Endothelial cell of umbilical vein (primary cell): ENCODE measurements around the gene CPB1. TPM values are rescaled to one million over a fixed set of nuclear protein-coding genes. Genes with fewer than 3 reads are reported as not detected.

Source experiments
- BruUV-seq: library from RNA; stranded (reverse); fragments of 400-500 nt; replicated peaks from 2 replicates; lab custom pipeline; 2021; lab: Mats Ljungman, UMichigan
- CTCF ChIA-PET: fragments of 300-600, 350-600 bp; sonication (Branson Sonifier 250); formaldehyde crosslinking; loops from one replicate; lab custom pipeline; 2021; ENCODE audit warnings: antibody characterized with exemption, inconsistent platforms; lab: Charles Lee
- POLR2A ChIA-PET: fragments of 300-600, 350-600 bp; sonication (Branson Sonifier 250); formaldehyde crosslinking; loops from one replicate; lab custom pipeline; 2021; ENCODE audit warnings: antibody characterized with exemption, inconsistent platforms; lab: Charles Lee
- DNase-seq: peaks from one replicate; pipeline ENCODE4 v3.0.0-alpha.2; 2011; ENCODE audit warnings: low read depth, low spot score
- FAIRE-seq: peaks from 2 replicates; lab custom pipeline; 2011; peaks lifted over from hg19 to GRCh38; lab: Jason Lieb, UNC
- H2AFZ ChIP-seq: 2 replicates; pipeline ENCODE4 v1.6.0; 2012; ENCODE audit warnings: low read depth, low read length, control low read depth, inconsistent platforms
- H3K27ac ChIP-seq: 2 replicates; pipeline ENCODE4 v1.5.1; 2011; ENCODE audit warnings: low read depth, mild to moderate bottlenecking, control low read depth, low read length, moderate library complexity; ENCODE audit not compliant: insufficient read depth
- H3K27me3 ChIP-seq, 2 experiments: 2 replicates each; pipeline versions ENCODE4 v1.6.0 to v1.6.1; 2011; ENCODE audit warnings: low read length in 2 of 2, mixed read lengths in 1 of 2; ENCODE audit not compliant: control insufficient read depth in 2 of 2, insufficient read depth in 2 of 2
- H3K36me3 ChIP-seq, 2 experiments: 2 replicates in 1 of 2; 3 replicates in 1 of 2; pipeline ENCODE4 v1.5.1; 2011; ENCODE audit warnings: low read length in 2 of 2, mild to moderate bottlenecking in 1 of 2, moderate library complexity in 1 of 2; ENCODE audit not compliant: control insufficient read depth in 2 of 2, insufficient read depth in 2 of 2; ENCODE audit errors: extremely low read depth in 1 of 2
- H3K4me1 ChIP-seq: 3 replicates; pipeline ENCODE4 v1.5.1; 2011; ENCODE audit warnings: mild to moderate bottlenecking, low read length; ENCODE audit not compliant: control insufficient read depth, insufficient read depth; ENCODE audit errors: extremely low read depth
- H3K4me2 ChIP-seq: 2 replicates; pipeline ENCODE4 v1.6.1; 2011; ENCODE audit warnings: low read length, control low read depth, mixed read lengths; ENCODE audit not compliant: insufficient read depth
- H3K4me3 ChIP-seq, 3 experiments: fragments of 200-600 bp in 1 of 3; sonication (generic), shearing (Covaris generic) in 1 of 3; replicated peaks in 1 of 3; 2 replicates each; pipeline ENCODE4 v1.5.1; 2011 to 2016; ENCODE audit warnings: control low read depth in 3 of 3, low read length in 3 of 3, mild to moderate bottlenecking in 2 of 3, inconsistent platforms in 1 of 3, low read depth in 1 of 3, moderate library complexity in 1 of 3; ENCODE audit not compliant: insufficient read depth in 1 of 3
- H3K79me2 ChIP-seq: 2 replicates; pipeline ENCODE4 v1.6.0; 2012; ENCODE audit warnings: low read length, inconsistent platforms; ENCODE audit not compliant: control insufficient read depth, insufficient read depth
- H3K9ac ChIP-seq: replicated peaks from 2 replicates; pipeline ENCODE3; 2011; ENCODE audit warnings: low read length, control low read depth; ENCODE audit not compliant: insufficient read depth; ENCODE audit errors: extremely low read depth
- H3K9me1 ChIP-seq: replicated peaks from 3 replicates; pipeline ENCODE4 v1.6.0; 2011; ENCODE audit warnings: mild to moderate bottlenecking, low read length; ENCODE audit not compliant: control insufficient read depth, insufficient read depth; ENCODE audit errors: extremely low read depth
- H3K9me3 ChIP-seq: replicated peaks from 2 replicates; pipeline ENCODE4 v1.5.1; 2012; ENCODE audit warnings: low read length, inconsistent platforms; ENCODE audit not compliant: control insufficient read depth, insufficient read depth
- H4K20me1 ChIP-seq: replicated peaks from 2 replicates; pipeline ENCODE3; 2011; ENCODE audit warnings: mild to moderate bottlenecking, low read length; ENCODE audit not compliant: control insufficient read depth, insufficient read depth; ENCODE audit errors: extremely low read depth
- CTCF ChIP-seq, 2 donors: IDR thresholded peaks; 1 replicate in 1 of 2; 2 replicates in 1 of 2; pipeline ENCODE4 v1.5.1; 2011; ENCODE audit warnings: low read length in 2 of 2, mild to moderate bottlenecking in 2 of 2, moderate library complexity in 2 of 2, control low read depth in 1 of 2, inconsistent platforms in 1 of 2, low read depth in 1 of 2; ENCODE audit not compliant: insufficient read depth in 1 of 2; ENCODE audit errors: extremely low read depth in 1 of 2
- EZH2 ChIP-seq: IDR thresholded peaks from 2 replicates; pipeline ENCODE4 v1.6.1; 2012; ENCODE audit warnings: borderline replicate concordance, low read depth, mild to moderate bottlenecking, moderate library complexity, low read length, inconsistent platforms; ENCODE audit not compliant: severe bottlenecking
- FOS ChIP-seq: IDR thresholded peaks from 2 replicates; pipeline ENCODE4 v1.6.1; 2011; ENCODE audit warnings: mild to moderate bottlenecking, low read length, moderate library complexity, borderline replicate concordance; ENCODE audit not compliant: insufficient read depth
- GATA2 ChIP-seq: IDR thresholded peaks from 2 replicates; pipeline ENCODE4 v1.7.0; 2011; ENCODE audit warnings: low read depth, mild to moderate bottlenecking, moderate library complexity, mixed read lengths, low read length; ENCODE audit not compliant: insufficient read length, insufficient read depth
- JUN ChIP-seq: IDR thresholded peaks from 2 replicates; pipeline ENCODE4 v1.6.1; 2011; ENCODE audit warnings: borderline replicate concordance, low read depth; ENCODE audit not compliant: insufficient read length, insufficient read depth
- MAX ChIP-seq: IDR thresholded peaks from 2 replicates; pipeline ENCODE4 v1.6.1; 2011; ENCODE audit not compliant: insufficient read depth, insufficient read length
- MYC ChIP-seq: IDR thresholded peaks from one replicate; pipeline ENCODE4 v1.6.1; 2011; ENCODE audit warnings: mild to moderate bottlenecking, low read depth, low read length
- POLR2A ChIP-seq: IDR thresholded peaks from 2 replicates; pipeline ENCODE4 v1.6.1; 2012; ENCODE audit warnings: low read depth, mild to moderate bottlenecking, control low read depth, low read length
- POLR2AphosphoS5 ChIP-seq: IDR thresholded peaks from 2 replicates; pipeline ENCODE4 v1.6.1; 2012; ENCODE audit warnings: low read depth, mild to moderate bottlenecking, control low read depth, low read length, moderate library complexity; ENCODE audit not compliant: insufficient read depth
- dilution Hi-C: fragments of 300-500 bp; cut with MboI; formaldehyde crosslinking; loops from one replicate; pipeline ENCODE4 v1.15.0; 2019; ENCODE audit warnings: low sequenced_read_pairs; ENCODE audit not compliant: extremely low pct_ligation_motif_present
- intact Hi-C: fragments of 100-400 bp; cut with micrococcal nuclease; formaldehyde crosslinking; loops from one replicate; pipeline ENCODE4 v1.10.0; 2022
- polyA plus RNA-seq, 4 experiments: library from polyadenylated mRNA; depleted of rRNA in 3 of 4; stranded (reverse) in 3 of 4; unstranded in 1 of 4; fragments of >200 nt; gene quantifications; 2 replicates each; pipeline versions ENCODE4 v1.2.1 to v1.2.3, GENCODE V29; 2011 to 2012; ENCODE audit warnings: missing spikeins in 1 of 4
- total RNA-seq: library from RNA; stranded (reverse); gene quantifications from 2 replicates; pipeline ENCODE4 v1.2.3, GENCODE V29; 2021

Gene CPB1
- total and polyA plus RNA-seq, 2 donors (not counting 3 experiments of a cell fraction or from before 2014, with no cell fraction given) = not detected

GRCh38 chr3:148889828-148890227 lies 62.2 kb downstream of the CPB1 start:
- no peak overlapping the region for H3K9ac ChIP-seq
- no peaks in the 10 kb centered on the region for H3K9me3 ChIP-seq
- H3K4me2 ChIP-seq = no peak overlapping the region
- H3K4me3 ChIP-seq = no peak overlapping the region
- no peaks in the 10 kb centered on the region for H3K9me1 ChIP-seq
- H3K79me2 ChIP-seq = no peaks in the 10 kb centered on the region
- CTCF ChIA-PET = interaction anchor here (0.6 to 1.4 kb wide), 4 partner anchors 8 to 1587 kb away, joined by 3 to 6 read pairs (median 3); no protein-coding TSS in a partner anchor
- POLR2A ChIA-PET = no interaction called here
- BruUV-seq = no TSS peak
- TF ChIP-seq EZH2 = no peak
- no peaks in the 10 kb centered on the region for H3K4me1 ChIP-seq
- H3K27ac ChIP-seq = no peak overlapping the region
- no peak for DNase-seq
- H4K20me1 ChIP-seq = no peaks in the 10 kb centered on the region
- intact Hi-C loops (no loop called here), dilution Hi-C loops (no loop called here)
- no peak for FAIRE-seq
- no peak overlapping the region for H2AFZ ChIP-seq
- H3K36me3 ChIP-seq = no peaks in the 10 kb centered on the region
- H3K27me3 ChIP-seq = peaks cover 1 to 14% of the 10 kb centered on the region in 2 experiments

- Histone ChIP-seq H3K9me1 (no peaks in the 10 kb centered on the region), H3K9ac (no peak overlapping the region), H3K79me2 (no peaks in the 10 kb centered on the region), H3K36me3 (no peaks in the 10 kb centered on the region), H3K4me2 (no peak overlapping the region), H3K27me3 (peaks cover 8 to 31% of the 10 kb centered on the region in 2 experiments), H3K9me3 (no peaks in the 10 kb centered on the region), H3K4me1 (no peaks in the 10 kb centered on the region), H2AFZ (no peak overlapping the region), H3K27ac (no peak overlapping the region), H3K4me3 (no peak overlapping the region), H4K20me1 (no peaks in the 10 kb centered on the region)
- TF ChIP-seq JUN (no peak), CTCF (IDR thresholded peaks at IDR 0.05; ENCODE audit: extremely low read depth in 1 of 2, insufficient read depth in 1 of 2, low read depth in 1 of 2, low read length in 2 of 2) (no peak), MYC (no peak), MAX (no peak), GATA2 (no peak), POLR2AphosphoS5 (no peak), POLR2A (no peak), FOS (no peak), EZH2 (no peak)
- intact Hi-C loops = no loop called here
- DNase-seq = no peak
- ChIA-PET POLR2A (no interaction called here), CTCF (interaction anchor here (0.8 to 3.3 kb wide), 5 partner anchors 9 to 48 kb away, joined by 3 to 10 read pairs (median 3); no protein-coding TSS in a partner anchor)
- FAIRE-seq = no peak
- no TSS peak for BruUV-seq
- dilution Hi-C loops = no loop called here
Measured at GRCh38 chr3:148896062-148896461, 68.5 kb downstream of the CPB1 start.
